ENCODE results near the gene CHD3.
A peak's percentile ranks its signal among the peaks of the same experiment; 100 is the strongest.

The CHD3 gene

GRCh38 chr17:7882068-7882467 is 6.5 kb upstream of the CHD3 start:
- no peaks in the 10 kb centered on the region for H4K20me1 ChIP-seq (ENCODE audit: insufficient read depth, low read length)
- no peaks in the 10 kb centered on the region; the same call in 1 of the 2 replicates for H3K36me3 ChIP-seq (ENCODE audit: insufficient read depth, low read length)
- TF ChIP-seq EZH2 (IDR thresholded peaks at IDR 0.05; ENCODE audit: borderline replicate concordance, low read depth, low read length, severe bottlenecking) = no peak
- TF ChIP-seq, protein P1, sequence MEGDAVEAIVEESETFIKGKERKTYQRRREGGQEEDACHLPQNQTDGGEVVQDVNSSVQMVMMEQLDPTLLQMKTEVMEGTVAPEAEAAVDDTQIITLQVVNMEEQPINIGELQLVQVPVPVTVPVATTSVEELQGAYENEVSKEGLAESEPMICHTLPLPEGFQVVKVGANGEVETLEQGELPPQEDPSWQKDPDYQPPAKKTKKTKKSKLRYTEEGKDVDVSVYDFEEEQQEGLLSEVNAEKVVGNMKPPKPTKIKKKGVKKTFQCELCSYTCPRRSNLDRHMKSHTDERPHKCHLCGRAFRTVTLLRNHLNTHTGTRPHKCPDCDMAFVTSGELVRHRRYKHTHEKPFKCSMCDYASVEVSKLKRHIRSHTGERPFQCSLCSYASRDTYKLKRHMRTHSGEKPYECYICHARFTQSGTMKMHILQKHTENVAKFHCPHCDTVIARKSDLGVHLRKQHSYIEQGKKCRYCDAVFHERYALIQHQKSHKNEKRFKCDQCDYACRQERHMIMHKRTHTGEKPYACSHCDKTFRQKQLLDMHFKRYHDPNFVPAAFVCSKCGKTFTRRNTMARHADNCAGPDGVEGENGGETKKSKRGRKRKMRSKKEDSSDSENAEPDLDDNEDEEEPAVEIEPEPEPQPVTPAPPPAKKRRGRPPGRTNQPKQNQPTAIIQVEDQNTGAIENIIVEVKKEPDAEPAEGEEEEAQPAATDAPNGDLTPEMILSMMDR (IDR thresholded peaks at IDR 0.05; ENCODE audit: borderline replicate concordance, extremely low read depth, low read length, poor library complexity, severe bottlenecking) = no peak
- no peaks in the 10 kb centered on the region for H3K9me3 ChIP-seq (ENCODE audit: insufficient read depth, low read length, severe bottlenecking)
- ATAC-seq (ENCODE audit: insufficient read depth, low read depth) (no peak), DNase-seq (no peak)
- no peak overlapping the region for H3K27ac ChIP-seq (ENCODE audit: low read length)
- H3K4me3 ChIP-seq (ENCODE audit: low read depth in 1 of 2, low read length in 2 of 2) = no peak overlapping the region
- peaks cover 2% of the 10 kb centered on the region for H3K27me3 ChIP-seq (ENCODE audit: insufficient read depth, low read length, poor library complexity)
- peaks cover 24% of the 10 kb centered on the region for H3K4me1 ChIP-seq (ENCODE audit: insufficient read depth, low read length)
- no peak overlapping the region for H3K4me2 ChIP-seq (ENCODE audit: insufficient read depth, low read length)
- no peak overlapping the region for H2AFZ ChIP-seq (ENCODE audit: low read depth, low read length)
- H3K9ac ChIP-seq (ENCODE audit: low read depth, low read length) = no peak overlapping the region
- peaks cover 20% of the 10 kb centered on the region for H3K79me2 ChIP-seq (ENCODE audit: insufficient read depth, low read length)

DNA sequence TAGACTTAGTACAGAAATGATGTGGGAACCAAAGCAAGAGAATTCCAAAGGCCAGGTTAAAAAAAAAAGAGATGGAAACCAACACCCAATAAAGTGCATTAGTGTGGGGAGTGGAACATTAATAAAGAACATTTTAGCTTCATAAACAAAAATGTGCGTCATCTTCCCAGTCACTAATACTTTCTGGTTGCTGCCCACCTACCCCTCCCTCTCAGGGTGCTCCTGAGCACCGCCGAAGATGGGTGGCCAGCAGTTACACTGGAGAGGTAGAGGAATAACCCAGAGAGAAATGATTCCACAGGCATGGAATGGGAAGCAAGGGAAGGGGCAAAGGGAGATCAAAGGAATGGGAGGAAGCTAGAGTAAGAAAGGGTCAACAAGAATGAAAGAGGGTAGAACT is 6.0 kb upstream of the CHD3 start:
- Histone ChIP-seq H3K9ac (ENCODE audit: low read depth, low read length) (no peak overlapping the region), H3K4me2 (ENCODE audit: insufficient read depth, low read length) (no peak overlapping the region)

GRCh38 chr17:7883781-7884386 is 4.7 kb upstream of the CHD3 start:
- no peaks in the 10 kb centered on the region for H3K9me3 ChIP-seq (ENCODE audit: insufficient read depth, low read length, severe bottlenecking)
- H3K36me3 ChIP-seq (ENCODE audit: insufficient read depth, low read length) = peaks cover 1% of the 10 kb centered on the region; the same call in 1 of the 2 replicates
- peak overlapping the region; percentile 36; the same call in 1 of the 2 replicates for H3K9ac ChIP-seq (ENCODE audit: low read depth, low read length)
- ATAC-seq (ENCODE audit: insufficient read depth, low read depth) = no peak
- DNase-seq = peak; percentile 18
- peaks cover 40% of the 10 kb centered on the region for H3K4me1 ChIP-seq (ENCODE audit: insufficient read depth, low read length)
- peaks cover 13% of the 10 kb centered on the region for H4K20me1 ChIP-seq (ENCODE audit: insufficient read depth, low read length)
- H3K4me2 ChIP-seq (ENCODE audit: insufficient read depth, low read length) = peak overlapping the region; percentile 49
- peak overlapping the region; percentile 48; the same call in 1 of the 2 replicates for H3K27ac ChIP-seq (ENCODE audit: low read length)
- peak overlapping the region in 1 of 2 experiments; percentile 37; a peak in 2 of 4 replicates for H3K4me3 ChIP-seq (ENCODE audit: low read depth in 1 of 2, low read length in 2 of 2)
- H3K79me2 ChIP-seq (ENCODE audit: insufficient read depth, low read length) = peaks cover 36% of the 10 kb centered on the region
- H2AFZ ChIP-seq (ENCODE audit: low read depth, low read length) = peak overlapping the region; percentile 60
- peaks cover 2% of the 10 kb centered on the region for H3K27me3 ChIP-seq (ENCODE audit: insufficient read depth, low read length, poor library complexity)
- no peak for TF ChIP-seq EZH2 (IDR thresholded peaks at IDR 0.05; ENCODE audit: borderline replicate concordance, low read depth, low read length, severe bottlenecking)
- TF ChIP-seq, protein P1 (IDR thresholded peaks at IDR 0.05; ENCODE audit: borderline replicate concordance, extremely low read depth, low read length, poor library complexity, severe bottlenecking) = no peak

More for the DNA sequence above, 6.0 kb upstream of the CHD3 start:
- H3K27ac ChIP-seq (ENCODE audit: low read length) = no peak overlapping the region
- H3K36me3 ChIP-seq (ENCODE audit: insufficient read depth, low read length) = no peaks in the 10 kb centered on the region; the same call in 1 of the 2 replicates
- H3K4me1 ChIP-seq (ENCODE audit: insufficient read depth, low read length) = peaks cover 30% of the 10 kb centered on the region
- H4K20me1 ChIP-seq (ENCODE audit: insufficient read depth, low read length) = peaks cover under 1% of the 10 kb centered on the region
- H3K79me2 ChIP-seq (ENCODE audit: insufficient read depth, low read length) = peaks cover 23% of the 10 kb centered on the region
- no peaks in the 10 kb centered on the region for H3K9me3 ChIP-seq (ENCODE audit: insufficient read depth, low read length, severe bottlenecking)
- no peak for DNase-seq
- no peak overlapping the region for H3K4me3 ChIP-seq (ENCODE audit: low read depth in 1 of 2, low read length in 2 of 2)
- H2AFZ ChIP-seq (ENCODE audit: low read depth, low read length) = no peak overlapping the region
- no peak for TF ChIP-seq EZH2 (IDR thresholded peaks at IDR 0.05; ENCODE audit: borderline replicate concordance, low read depth, low read length, severe bottlenecking)
- TF ChIP-seq, protein P1 (IDR thresholded peaks at IDR 0.05; ENCODE audit: borderline replicate concordance, extremely low read depth, low read length, poor library complexity, severe bottlenecking) = no peak
- no peak for ATAC-seq (ENCODE audit: insufficient read depth, low read depth)
- H3K27me3 ChIP-seq (ENCODE audit: insufficient read depth, low read length, poor library complexity) = peaks cover 2% of the 10 kb centered on the region

Data from DND-41 (cell line).